Stimulated activated naive B cell treated with anti-CD40 and anti-IgM and Interleukin-4, amounts not matched to agents 10 μg/mL and 1 μg/mL and 100 μg/mL, for 72 hours (primary cell): ENCODE data around the gene PCSK6.
"Not testable (repeated sequence)": the region's sequence is repeated elsewhere in the genome, so short reads cannot be mapped to it uniquely, and the experiment has no call there.

Experiments
- ATAC-seq, 2 donors: fragments of 150-1000 bp; cut with Tn5 transposase; replicated peaks; 2 replicates each; pipeline ENCODE4 v1.10.0; 2021; ENCODE audit warnings: moderate library complexity in 1 of 2
- DNase-seq: peaks from one replicate; pipeline ENCODE4 v3.0.0; 2021
- H3K27ac Mint-ChIP-seq: one replicate; pipeline ENCODE4 v1.8.0; 2022; ENCODE audit warnings: mild to moderate bottlenecking, mixed read lengths
- H3K27me3 Mint-ChIP-seq, 2 donors: one replicate each; pipeline ENCODE4 v1.8.0; 2022; ENCODE audit warnings: mixed read lengths in 2 of 2
- H3K36me3 Mint-ChIP-seq, 2 donors: one replicate each; pipeline ENCODE4 v1.8.0; 2022; ENCODE audit warnings: mixed read lengths in 2 of 2, mild to moderate bottlenecking in 1 of 2
- H3K4me1 Mint-ChIP-seq, 2 donors: one replicate each; pipeline ENCODE4 v1.8.0; 2022; ENCODE audit warnings: mixed read lengths in 2 of 2, mild to moderate bottlenecking in 1 of 2
- H3K4me3 Mint-ChIP-seq, 2 donors: one replicate each; pipeline ENCODE4 v1.8.0; 2022; ENCODE audit warnings: mild to moderate bottlenecking in 2 of 2, mixed read lengths in 2 of 2, moderate library complexity in 1 of 2
- H3K9me3 Mint-ChIP-seq, 2 donors: one replicate each; pipeline ENCODE4 v1.8.0; 2022; ENCODE audit warnings: mixed read lengths in 2 of 2, mild to moderate bottlenecking in 1 of 2

The PCSK6 gene

DNA sequence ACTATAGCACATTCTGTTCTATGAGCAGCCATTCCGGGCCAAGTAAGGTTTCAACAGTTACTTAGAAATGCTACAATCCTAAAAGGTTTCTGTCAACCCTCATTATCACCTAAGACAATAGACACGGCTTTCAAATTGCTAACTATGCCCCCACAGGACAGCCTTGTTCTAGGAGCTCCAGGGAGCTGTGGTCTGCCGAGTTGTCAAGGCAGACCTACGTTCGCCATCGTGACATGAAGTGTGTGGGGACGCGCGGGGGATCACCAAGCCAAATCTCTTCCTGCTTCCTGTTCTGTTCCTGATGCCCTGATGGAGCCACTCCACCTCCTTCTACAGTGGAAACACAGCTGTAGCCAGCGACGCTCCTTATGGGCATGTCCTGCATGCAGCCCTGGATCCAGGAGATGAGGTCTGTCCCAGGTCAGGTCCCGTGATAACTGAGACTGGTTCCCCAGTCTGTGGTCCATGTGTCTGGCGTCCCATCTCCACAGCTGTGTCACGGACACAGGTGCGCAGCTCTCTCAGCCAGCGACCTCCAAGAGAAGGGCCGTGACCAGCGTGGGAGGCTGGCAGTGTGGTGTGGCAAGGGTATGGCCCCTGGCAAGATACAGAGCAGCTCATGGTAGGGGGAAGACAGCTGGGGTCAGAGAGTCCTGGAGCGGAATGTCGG is 82.8 kb downstream of the PCSK6 start:
- H3K27ac Mint-ChIP-seq = no peak overlapping the region
- DNase-seq (no peak), ATAC-seq (peak; percentile 5 to 14)
- no peaks in the 10 kb centered on the region for H3K36me3 Mint-ChIP-seq
- peaks cover 0 to 19% of the 10 kb centered on the region in 2 donors for H3K27me3 Mint-ChIP-seq
- H3K9me3 Mint-ChIP-seq = no peaks in the 10 kb centered on the region
- peaks cover 25 to 64% of the 10 kb centered on the region in 2 donors for H3K4me1 Mint-ChIP-seq
- no peak overlapping the region for H3K4me3 Mint-ChIP-seq

DNA sequence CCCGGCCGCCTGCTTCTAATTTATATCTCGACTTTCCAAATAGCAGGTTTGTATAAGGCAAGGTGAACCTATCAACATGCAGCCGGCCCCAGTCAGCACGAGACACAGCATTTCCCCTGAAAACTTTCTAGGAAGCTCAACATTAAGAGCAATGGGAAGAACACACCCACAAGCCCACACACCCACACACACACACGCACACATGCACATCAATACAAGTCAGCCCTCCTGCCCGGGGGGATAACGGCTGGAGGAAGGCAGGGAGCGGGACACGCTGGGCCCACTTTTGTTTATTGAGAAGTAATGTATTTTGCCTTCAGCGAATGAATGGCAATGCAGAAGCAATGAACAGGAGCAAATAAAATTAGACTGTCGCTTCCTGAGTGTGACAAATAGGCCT is 83.5 kb downstream of the PCSK6 start:
- H3K4me3 Mint-ChIP-seq = peak overlapping the region in 1 of 2 donors; percentile 46
- H3K9me3 Mint-ChIP-seq = no peaks in the 10 kb centered on the region
- DNase-seq (no peak), ATAC-seq (no peak)
- H3K36me3 Mint-ChIP-seq = no peaks in the 10 kb centered on the region
- no peak overlapping the region for H3K27ac Mint-ChIP-seq
- peaks cover 2 to 21% of the 10 kb centered on the region in 2 donors for H3K27me3 Mint-ChIP-seq
- H3K4me1 Mint-ChIP-seq = peaks cover 23 to 58% of the 10 kb centered on the region in 2 donors

DNA sequence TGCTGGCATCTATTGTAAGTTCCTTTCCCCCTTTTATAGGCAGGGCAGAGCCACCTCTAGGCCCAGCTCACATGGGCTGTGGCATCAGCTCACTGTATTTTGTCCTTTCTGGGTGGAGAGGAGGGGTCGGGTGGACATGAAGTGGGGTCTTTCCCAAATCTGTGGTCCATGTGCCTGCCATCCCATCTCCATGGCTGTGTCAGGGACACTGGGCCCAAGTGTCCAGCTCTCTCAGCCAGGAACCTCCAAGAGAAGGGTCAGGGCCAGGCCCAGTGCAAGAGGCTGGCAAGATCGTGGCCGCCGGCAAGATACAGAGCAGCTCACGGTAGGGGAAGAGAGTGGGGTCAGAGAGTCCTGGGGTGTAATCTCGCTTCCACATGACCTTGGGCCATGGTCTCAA is 85.3 kb downstream of the PCSK6 start:
- DNase-seq (no peak), ATAC-seq (no peak)
- H3K36me3 Mint-ChIP-seq = no peaks in the 10 kb centered on the region
- H3K9me3 Mint-ChIP-seq = no peaks in the 10 kb centered on the region
- H3K4me1 Mint-ChIP-seq = peaks cover 19 to 46% of the 10 kb centered on the region in 2 donors
- H3K4me3 Mint-ChIP-seq = no peak overlapping the region
- peaks cover 19 to 24% of the 10 kb centered on the region in 2 donors for H3K27me3 Mint-ChIP-seq
- H3K27ac Mint-ChIP-seq = no peak overlapping the region

DNA sequence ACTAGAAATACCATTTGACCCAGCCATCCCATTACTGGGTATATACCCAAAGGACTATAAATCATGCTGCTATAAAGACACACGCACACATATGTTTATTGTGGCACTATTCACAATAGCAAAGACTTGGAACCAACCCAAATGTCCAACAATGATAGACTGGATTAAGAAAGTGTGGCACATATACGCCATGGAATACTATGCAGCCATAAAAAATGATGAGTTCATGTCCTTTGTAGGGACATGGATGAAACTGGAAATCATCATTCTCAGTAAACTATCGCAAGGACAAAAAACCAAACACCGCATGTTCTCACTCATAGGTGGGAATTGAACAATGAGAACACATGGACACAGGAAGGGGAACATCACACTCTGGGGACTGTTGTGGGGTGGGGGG is 86.6 kb downstream of the PCSK6 start:
- peaks cover 29 to 32% of the 10 kb centered on the region in 2 donors for H3K27me3 Mint-ChIP-seq
- H3K9me3 Mint-ChIP-seq, ATAC-seq: not testable (repeated sequence)

DNA sequence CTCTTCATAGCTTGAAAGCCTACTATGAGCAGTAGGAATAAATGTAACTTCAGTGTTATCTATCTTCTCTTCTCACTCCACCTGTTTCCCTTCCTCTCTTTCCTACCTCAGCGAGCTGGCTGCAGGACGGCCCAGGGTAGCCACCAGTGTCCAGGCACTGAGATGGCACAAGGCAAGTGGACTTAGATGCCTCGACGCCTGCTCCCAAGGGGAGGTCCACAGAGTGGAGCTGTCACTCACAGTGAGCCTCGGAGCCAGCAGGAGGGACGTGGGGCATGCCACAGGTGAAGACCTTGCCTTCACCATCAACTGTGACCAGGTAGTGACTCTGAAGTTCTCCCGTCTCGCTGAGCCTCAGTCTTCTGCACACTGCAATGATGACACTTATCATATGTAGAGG is 88.2 kb downstream of the PCSK6 start:
- no peak for ATAC-seq
- Mint-ChIP-seq H3K36me3 (no peaks in the 10 kb centered on the region), H3K27ac (no peak overlapping the region), H3K27me3 (peaks cover 42 to 44% of the 10 kb centered on the region in 2 donors), H3K4me1 (peaks cover 9 to 38% of the 10 kb centered on the region in 2 donors), H3K4me3 (no peak overlapping the region), H3K9me3 (no peaks in the 10 kb centered on the region)
- no peak for DNase-seq

More for the DNA sequence above, 86.6 kb downstream of the PCSK6 start:
- H3K4me1 Mint-ChIP-seq = peaks cover 16 to 45% of the 10 kb centered on the region in 2 donors
- not testable (repeated sequence) for H3K4me3 Mint-ChIP-seq, DNase-seq, H3K27ac Mint-ChIP-seq, H3K36me3 Mint-ChIP-seq

DNA sequence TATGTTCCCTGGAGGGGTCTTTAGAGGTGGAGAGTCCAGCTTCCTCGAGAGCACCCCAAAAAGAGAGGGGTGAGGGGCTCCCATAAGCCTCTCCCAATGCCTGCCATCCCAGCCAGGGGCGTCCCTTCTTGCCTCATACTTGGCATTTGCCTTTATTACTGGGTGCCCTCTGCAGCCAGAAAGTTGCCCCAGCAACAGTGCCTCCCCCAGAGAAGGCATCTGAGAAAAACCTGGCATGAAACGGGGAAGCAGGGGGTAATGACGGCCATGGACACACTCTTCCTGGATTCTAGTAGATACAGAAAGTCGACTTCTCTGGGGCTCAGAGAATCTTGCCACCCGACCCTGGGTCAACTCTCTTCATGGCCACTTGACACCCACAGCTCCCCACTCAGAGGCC is 90.1 kb downstream of the PCSK6 start:
- Mint-ChIP-seq H3K9me3 (no peaks in the 10 kb centered on the region), H3K27me3 (peaks cover 48 to 55% of the 10 kb centered on the region in 2 donors), H3K36me3 (no peaks in the 10 kb centered on the region), H3K4me1 (peaks cover 6 to 20% of the 10 kb centered on the region in 2 donors), H3K4me3 (no peak overlapping the region), H3K27ac (no peak overlapping the region)
- ATAC-seq (no peak), DNase-seq (no peak)

DNA sequence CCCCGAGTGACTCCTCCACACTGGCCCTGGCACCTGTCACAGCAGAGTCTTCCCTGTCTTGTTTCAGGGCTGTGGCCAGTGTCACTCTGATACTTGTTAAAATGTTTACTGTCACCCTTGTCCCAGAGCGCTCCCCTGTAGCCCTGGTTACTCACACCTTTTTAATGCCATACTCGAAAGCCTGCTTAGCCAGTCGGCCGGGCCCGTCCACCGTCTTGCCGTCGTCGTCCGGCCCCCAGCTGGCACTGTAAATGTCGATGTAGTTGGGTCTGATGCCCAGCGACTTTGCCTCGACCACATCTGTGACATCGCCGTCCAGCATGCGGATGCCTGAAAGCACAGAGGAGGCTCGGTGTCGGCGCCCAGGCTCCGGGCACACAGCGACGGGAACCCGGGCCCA is 91.3 kb downstream of the PCSK6 start:
- Mint-ChIP-seq H3K27me3 (peaks cover 48 to 60% of the 10 kb centered on the region in 2 donors), H3K4me1 (peaks cover 6 to 22% of the 10 kb centered on the region in 2 donors), H3K4me3 (peak overlapping the region in 1 of 2 donors; percentile 12), H3K27ac (no peak overlapping the region), H3K9me3 (no peaks in the 10 kb centered on the region), H3K36me3 (no peaks in the 10 kb centered on the region)
- ATAC-seq = no peak
- no peak for DNase-seq

DNA sequence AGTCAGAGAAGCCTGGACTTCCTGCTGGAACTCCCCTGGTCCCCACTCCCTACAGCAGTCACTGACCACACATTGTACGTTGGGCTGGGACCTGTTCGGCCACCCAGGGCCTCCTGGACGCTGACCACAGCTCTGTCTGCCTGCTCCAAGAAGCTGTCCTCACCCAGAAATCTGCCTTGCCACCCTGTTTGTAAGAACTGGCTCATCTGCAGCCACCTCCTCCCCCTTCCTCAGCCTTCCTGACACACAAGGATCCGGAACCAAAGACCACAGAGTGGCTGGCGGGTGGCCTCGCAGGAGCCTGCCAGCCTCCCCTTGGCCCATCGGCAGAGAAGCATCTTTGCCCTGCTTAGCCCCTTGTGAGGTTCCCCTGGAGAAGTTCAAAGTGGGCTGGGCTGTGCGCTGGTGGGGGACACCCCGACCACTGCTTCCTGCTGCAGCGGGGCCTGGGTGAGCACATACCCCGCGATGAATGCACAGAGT is 91.9 kb downstream of the PCSK6 start:
- peaks cover 6 to 29% of the 10 kb centered on the region in 2 donors for H3K4me1 Mint-ChIP-seq
- H3K36me3 Mint-ChIP-seq = no peaks in the 10 kb centered on the region
- no peaks in the 10 kb centered on the region for H3K9me3 Mint-ChIP-seq
- no peak overlapping the region for H3K27ac Mint-ChIP-seq
- DNase-seq (no peak), ATAC-seq (peak in 1 of 2 donors; percentile 68)
- peaks cover 48 to 60% of the 10 kb centered on the region in 2 donors for H3K27me3 Mint-ChIP-seq
- H3K4me3 Mint-ChIP-seq = peak overlapping the region in 1 of 2 donors; percentile 12

DNA sequence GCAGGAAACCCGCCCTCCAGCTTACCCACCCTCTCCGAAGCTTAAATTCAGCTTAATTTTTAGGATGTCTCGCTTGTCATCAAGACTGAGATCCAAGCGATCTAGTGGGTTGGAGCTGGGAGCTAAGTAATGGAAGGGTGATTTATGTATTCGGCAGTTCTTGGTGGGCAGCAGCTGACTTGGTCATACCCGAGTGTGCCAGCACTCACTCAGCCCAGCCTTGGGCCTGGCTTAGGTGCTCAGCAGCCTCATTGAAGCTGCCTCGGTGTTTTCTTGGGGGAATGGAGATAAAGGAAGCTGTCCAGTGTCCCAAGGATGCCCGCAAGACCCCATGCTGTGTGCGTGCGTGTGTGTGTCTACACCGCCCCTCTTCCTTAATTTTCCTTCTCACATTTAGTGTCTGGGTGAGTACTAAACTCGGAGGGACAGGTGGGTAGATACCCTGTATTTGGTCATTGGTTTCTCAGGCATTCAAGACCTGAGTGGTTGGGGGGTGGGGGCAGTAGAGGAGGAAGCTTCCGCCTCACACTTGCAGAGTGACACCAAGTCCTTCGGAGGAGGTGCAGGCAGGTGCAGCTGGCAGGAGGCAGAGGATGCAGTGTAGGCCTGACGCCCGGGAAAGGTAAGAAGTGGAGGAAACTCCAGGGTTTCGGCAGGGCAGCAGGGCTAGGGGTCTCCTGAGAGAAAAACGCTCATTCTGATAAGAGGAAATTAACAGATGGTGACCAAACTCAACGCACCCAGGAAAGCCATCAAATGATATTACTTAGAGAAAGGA is 92.8 kb downstream of the PCSK6 start:
- Mint-ChIP-seq H3K36me3 (no peaks in the 10 kb centered on the region), H3K9me3 (no peaks in the 10 kb centered on the region), H3K4me3 (no peak overlapping the region)

DNA sequence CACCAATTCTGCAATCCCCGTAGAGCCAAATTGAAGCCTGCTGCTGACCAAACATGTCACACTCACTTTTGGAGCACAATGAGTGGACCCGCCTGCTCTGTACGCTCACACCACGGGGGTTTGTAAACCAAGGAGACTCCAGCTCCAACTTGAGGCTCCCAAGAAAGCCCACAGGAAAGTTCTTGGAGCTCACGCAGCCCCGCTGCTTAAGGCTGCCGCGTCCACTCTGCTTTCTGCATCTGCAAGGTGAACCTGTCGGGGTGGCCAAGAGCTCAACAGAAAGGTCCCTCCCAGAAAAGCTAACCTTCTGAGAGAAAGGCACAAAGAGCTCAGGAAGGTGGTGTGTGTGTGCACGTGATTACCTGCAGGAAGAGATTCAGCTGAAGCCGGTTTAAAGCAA is 94.9 kb downstream of the PCSK6 start:
- Mint-ChIP-seq H3K4me3 (no peak overlapping the region), H3K4me1 (peaks cover 7 to 53% of the 10 kb centered on the region in 2 donors), H3K36me3 (peaks cover 0 to 2% of the 10 kb centered on the region in 2 donors), H3K27ac (no peak overlapping the region), H3K27me3 (peaks cover 45 to 49% of the 10 kb centered on the region in 2 donors), H3K9me3 (no peaks in the 10 kb centered on the region)
- no peak for DNase-seq
- no peak for ATAC-seq

More for the DNA sequence above, 92.8 kb downstream of the PCSK6 start:
- H3K4me1 Mint-ChIP-seq = peaks cover 6 to 35% of the 10 kb centered on the region in 2 donors
- ATAC-seq (no peak), DNase-seq (no peak)
- peaks cover 48 to 60% of the 10 kb centered on the region in 2 donors for H3K27me3 Mint-ChIP-seq
- no peak overlapping the region for H3K27ac Mint-ChIP-seq

DNA sequence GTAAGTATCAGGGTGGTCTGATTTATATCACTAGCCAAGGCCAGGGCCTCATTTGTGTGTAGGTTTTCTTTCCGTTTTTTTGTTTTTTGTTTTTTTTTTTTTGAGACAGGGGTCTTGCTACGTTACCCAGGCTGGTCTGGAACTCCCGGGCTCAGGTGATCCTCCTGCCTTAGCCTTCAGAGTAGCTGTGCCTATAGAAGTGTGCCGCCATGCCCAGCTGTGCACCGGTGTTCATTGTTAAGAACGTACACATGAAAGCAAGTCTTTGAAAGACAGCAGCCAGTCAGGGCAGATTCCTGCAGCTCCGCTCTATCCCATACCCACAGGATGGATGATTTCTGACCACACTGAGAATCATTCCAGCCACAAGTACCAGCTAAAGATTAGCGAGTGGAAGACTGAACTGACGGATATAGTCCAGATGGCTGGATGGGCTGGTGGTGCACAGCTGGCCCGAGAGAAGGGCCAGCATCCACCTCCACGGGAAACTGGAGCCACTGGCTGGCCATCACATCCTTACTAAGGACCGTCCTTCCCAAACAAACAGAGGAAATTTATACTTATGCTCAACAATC is 95.4 kb downstream of the PCSK6 start:
- ATAC-seq = no peak
- no peak for DNase-seq
- no peak overlapping the region for H3K4me3 Mint-ChIP-seq

DNA sequence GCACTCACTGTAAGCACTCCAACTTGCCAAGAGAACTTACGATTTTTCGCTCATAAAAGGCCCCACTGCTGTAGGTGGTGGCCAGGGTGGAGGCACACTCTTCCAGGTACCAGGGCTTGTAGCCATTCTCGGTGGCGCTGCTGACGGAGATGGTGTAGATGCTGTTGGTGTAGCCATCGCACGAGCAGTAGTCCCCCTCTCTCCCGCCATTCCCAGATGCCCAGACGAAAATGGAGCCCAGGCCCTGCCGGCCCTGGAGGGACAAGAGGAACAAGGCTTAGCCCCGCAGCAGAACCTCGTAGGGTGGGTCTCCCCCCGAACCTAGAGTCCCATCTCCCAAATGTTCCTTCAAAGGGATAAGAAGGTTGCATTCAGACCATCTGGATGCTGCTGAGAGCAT is 96.3 kb downstream of the PCSK6 start:
- Mint-ChIP-seq H3K36me3 (peaks cover 0 to 2% of the 10 kb centered on the region in 2 donors), H3K27me3 (peaks cover 34 to 40% of the 10 kb centered on the region in 2 donors), H3K27ac (no peak overlapping the region), H3K4me1 (peaks cover 7 to 55% of the 10 kb centered on the region in 2 donors), H3K4me3 (peak overlapping the region in 1 of 2 donors; percentile 19), H3K9me3 (no peaks in the 10 kb centered on the region)
- ATAC-seq (no peak), DNase-seq (no peak)

More for the DNA sequence above, 95.4 kb downstream of the PCSK6 start:
- Mint-ChIP-seq H3K27me3 (peaks cover 40 to 44% of the 10 kb centered on the region in 2 donors), H3K4me1 (peaks cover 7 to 58% of the 10 kb centered on the region in 2 donors), H3K36me3 (peaks cover 0 to 2% of the 10 kb centered on the region in 2 donors), H3K9me3 (no peaks in the 10 kb centered on the region), H3K27ac (no peak overlapping the region)

DNA sequence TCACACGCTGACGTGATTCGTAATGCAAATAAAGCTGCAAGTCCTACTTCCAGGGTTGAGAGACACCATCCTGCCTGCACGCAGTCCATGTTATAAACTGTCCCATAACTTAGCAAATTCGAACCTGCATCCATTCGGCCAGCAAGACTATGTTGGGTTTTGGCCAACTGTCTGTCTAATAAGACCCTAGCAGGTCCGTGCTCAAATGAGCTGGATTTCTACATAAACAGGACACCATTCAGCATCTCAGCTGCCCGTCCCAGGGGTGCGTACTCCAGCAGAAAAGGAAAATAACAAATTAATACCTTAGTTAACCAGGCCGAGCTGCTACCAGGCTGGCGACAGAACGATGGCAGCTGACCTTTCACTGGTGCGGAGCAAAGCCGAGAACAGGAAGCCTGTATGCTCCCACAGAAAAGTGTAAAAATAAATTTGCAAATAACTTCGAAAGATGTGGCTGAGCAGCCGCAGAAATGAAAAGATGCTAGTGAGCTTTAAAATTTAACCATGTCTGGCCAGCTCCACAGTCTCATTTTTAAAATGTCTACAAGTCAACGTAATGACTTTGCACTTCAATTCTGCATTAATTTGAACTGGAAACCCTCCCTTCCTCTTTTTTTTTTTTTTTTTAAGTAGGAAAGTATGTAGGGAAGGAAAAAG is 97.4 kb downstream of the PCSK6 start:
- Mint-ChIP-seq H3K27me3 (peaks cover 23 to 30% of the 10 kb centered on the region in 2 donors), H3K36me3 (peaks cover 0 to 2% of the 10 kb centered on the region in 2 donors), H3K27ac (no peak overlapping the region), H3K4me3 (peak overlapping the region in 1 of 2 donors; percentile 71), H3K9me3 (no peaks in the 10 kb centered on the region), H3K4me1 (peaks cover 1 to 45% of the 10 kb centered on the region in 2 donors)
- ATAC-seq (peak in 1 of 2 donors; percentile 86), DNase-seq (no peak)

DNA sequence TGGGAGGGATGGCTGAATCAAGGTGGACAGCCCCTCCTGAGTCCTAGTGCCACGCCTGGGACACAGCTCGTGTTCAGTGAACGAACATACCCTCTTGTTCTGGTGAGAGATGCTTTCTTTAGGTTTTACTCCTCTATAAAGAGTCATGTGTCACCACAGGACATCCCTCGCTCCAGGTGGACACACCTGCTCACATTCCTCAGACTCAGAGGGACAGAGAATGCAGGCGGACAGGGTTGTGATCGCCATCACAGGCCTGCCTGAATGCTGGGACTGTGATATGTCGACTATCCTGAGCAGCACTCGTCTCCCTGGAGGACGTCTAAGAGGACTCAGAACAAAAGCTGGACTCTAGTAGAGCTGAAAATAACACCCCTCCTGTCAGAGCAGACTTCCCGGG is 98.1 kb downstream of the PCSK6 start:
- no peaks in the 10 kb centered on the region for H3K9me3 Mint-ChIP-seq
- H3K4me1 Mint-ChIP-seq = peaks cover 1 to 43% of the 10 kb centered on the region in 2 donors
- no peak overlapping the region for H3K27ac Mint-ChIP-seq
- peak overlapping the region in 1 of 2 donors; percentile 71 for H3K4me3 Mint-ChIP-seq
- DNase-seq (no peak), ATAC-seq (no peak)
- H3K36me3 Mint-ChIP-seq = peaks cover 0 to 2% of the 10 kb centered on the region in 2 donors
- H3K27me3 Mint-ChIP-seq = peaks cover 17 to 25% of the 10 kb centered on the region in 2 donors
